Esophagus (tissue), 2 donors: ENCODE results near the gene STK35. TPM values are rescaled to one million over a fixed set of nuclear protein-coding genes. Genes with fewer than 3 reads are reported as not detected.

Experiments
- H3K27ac ChIP-seq, 2 donors: one replicate each; pipeline ENCODE4 v1.5.1; 2013; ENCODE audit warnings: low read depth in 2 of 2, mild to moderate bottlenecking in 2 of 2, inconsistent platforms in 1 of 2, low read length in 1 of 2, moderate library complexity in 1 of 2
- H3K27me3 ChIP-seq, 2 donors: one replicate each; pipeline ENCODE4 v1.6.1; 2013; ENCODE audit warnings: low read length in 2 of 2, control low read depth in 1 of 2, mild to moderate bottlenecking in 1 of 2; ENCODE audit not compliant: insufficient read depth in 2 of 2, control insufficient read depth in 1 of 2
- H3K36me3 ChIP-seq, 2 donors: one replicate each; pipeline ENCODE4 v1.6.1; 2013; ENCODE audit warnings: low read length in 1 of 2; ENCODE audit not compliant: control insufficient read depth in 2 of 2, insufficient read depth in 2 of 2
- H3K4me1 ChIP-seq, 2 donors: one replicate each; pipeline ENCODE4 v1.6.1; 2013; ENCODE audit warnings: low read length in 1 of 2; ENCODE audit not compliant: control insufficient read depth in 2 of 2, insufficient read depth in 2 of 2
- H3K4me3 ChIP-seq, 2 donors: one replicate each; pipeline ENCODE4 v1.5.1; 2013; ENCODE audit warnings: low read length in 2 of 2, mild to moderate bottlenecking in 2 of 2, low read depth in 1 of 2, moderate library complexity in 1 of 2
- H3K9me3 ChIP-seq, 2 donors: one replicate each; pipeline ENCODE4 v1.6.1; 2013; ENCODE audit warnings: mild to moderate bottlenecking in 2 of 2, low read depth in 1 of 2, low read length in 1 of 2, moderate library complexity in 1 of 2; ENCODE audit not compliant: control insufficient read depth in 2 of 2, insufficient read depth in 1 of 2
- WGBS, 2 donors: extraction: QIAGEN DNeasy Blood & Tissue Kit; methylation state at CpG; one replicate each; pipeline ENCODE4 v1.1.7; 2013; 5-methylcytosine and 5-hydroxymethylcytosine counted together
- polyA plus RNA-seq, 2 donors: library from polyadenylated mRNA; stranded (reverse); fragments of 200-250 nt; gene quantifications; one replicate each; pipeline ENCODE4 v1.2.3, GENCODE V29; 2013
- donor health status: healthy with polysubstance abuse.
- donor health status: Bipolar disorder and iron deficiency.

STK35 gene
- polyA plus RNA-seq, 2 donors, result 6.9 to 8.0 TPM

GRCh38 chr20:2195614-2196013, 94.0 kb downstream of the STK35 start:
- peaks cover 0 to 4% of the 10 kb centered on the region in 2 donors for H3K4me1 ChIP-seq
- H3K27me3 ChIP-seq, result no peaks in the 10 kb centered on the region
- no peaks in the 10 kb centered on the region for H3K9me3 ChIP-seq
- no peak overlapping the region for H3K4me3 ChIP-seq
- no peak overlapping the region for H3K27ac ChIP-seq
- H3K36me3 ChIP-seq, result no peaks in the 10 kb centered on the region
- WGBS, 2 donors, result 70 to 76% methylated on average over 5 of the region's 5 CpGs

GRCh38 chr20:2197166-2197565, 95.5 kb downstream of the STK35 start:
- WGBS, 2 donors, result 66 to 67% methylated on average over 7 of the region's 7 CpGs

More at GRCh38 chr20:2197166-2197565, 95.5 kb downstream of the STK35 start:
- H3K27ac ChIP-seq, result no peak overlapping the region
- H3K4me1 ChIP-seq, result peaks cover 0 to 4% of the 10 kb centered on the region in 2 donors
- H3K4me3 ChIP-seq, result no peak overlapping the region
- H3K9me3 ChIP-seq, result no peaks in the 10 kb centered on the region
- H3K36me3 ChIP-seq, result no peaks in the 10 kb centered on the region
- no peaks in the 10 kb centered on the region for H3K27me3 ChIP-seq

Other genes starting within 250 kb of the STK35 start
- gene SIRPA, start 206.4 kb upstream of the STK35 start, polyA plus RNA-seq, result 1 to 10 TPM; 5.1 to 7.9 TPM
- not detected for gene PDYN, start 107.8 kb upstream of the STK35 start, polyA plus RNA-seq
- gene TGM3, start 194.2 kb downstream of the STK35 start, polyA plus RNA-seq, result 1,000 to 10,000 TPM; 1,528 to 2,175 TPM